Measurements from ENCODE around the gene MED25. TPM values are rescaled to one million over a fixed set of nuclear protein-coding genes. Genes with fewer than 3 reads are reported as not detected.
A peak's percentile ranks its signal among the peaks of the same experiment; 100 is the strongest.

MED25 gene
- total and polyA plus RNA-seq, 2 donors (not counting 1 experiment from before 2014, with no cell fraction given), result 11.2 to 20.2 TPM

DNA sequence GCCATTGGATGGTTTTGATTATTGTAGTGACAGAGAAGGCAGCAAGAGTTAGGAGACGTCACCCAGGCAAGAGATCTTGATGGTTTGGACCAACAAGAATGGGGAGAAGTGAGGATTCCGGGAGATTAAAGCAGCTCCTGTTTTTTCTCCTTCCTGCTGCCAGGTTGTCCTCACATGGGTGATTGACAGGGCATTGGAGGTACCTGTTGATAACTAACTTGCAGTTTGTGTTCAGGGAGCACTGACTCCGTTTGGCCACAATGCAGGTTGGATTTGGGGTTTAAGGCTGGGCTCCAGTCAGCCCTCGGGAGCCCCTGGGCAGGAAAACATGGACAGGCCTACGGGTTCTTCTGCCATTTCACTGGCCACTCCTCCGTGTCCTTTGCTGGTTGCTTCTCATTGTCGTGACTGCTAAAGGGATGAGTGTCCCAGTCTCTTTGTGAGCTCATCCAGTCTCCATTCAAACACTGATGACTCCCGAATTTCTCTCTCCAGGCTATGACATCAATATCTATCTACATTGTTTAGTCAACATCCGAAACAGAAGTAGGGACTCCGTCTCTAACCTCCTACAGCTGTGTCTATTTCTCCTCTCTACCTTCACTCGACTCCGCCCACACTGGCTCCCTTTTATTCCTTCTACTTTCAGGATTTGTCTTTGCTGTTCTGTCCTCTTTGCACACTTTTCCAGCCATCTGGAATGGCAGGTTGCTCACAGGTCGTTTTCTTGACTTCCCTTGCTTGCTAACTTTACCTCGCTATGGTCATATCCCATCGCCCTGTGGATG lies 31.5 kb downstream of the MED25 start:
- H3K9me3 ChIP-seq (ENCODE audit: control insufficient read depth, insufficient read depth, low read depth, low read length), result no peaks in the 10 kb centered on the region
- no peak for DNase-seq (ENCODE audit: low read depth in 2 of 2)
- peaks cover 1% of the 10 kb centered on the region for H3K36me3 ChIP-seq (ENCODE audit: control insufficient read depth, insufficient read depth, low read length)
- H3K4me1 ChIP-seq (ENCODE audit: control insufficient read depth, extremely low read depth, insufficient read depth, low read length), result peaks cover 10% of the 10 kb centered on the region
- H3K9ac ChIP-seq (ENCODE audit: insufficient read depth, low read length), result no peak overlapping the region
- peaks cover 23% of the 10 kb centered on the region for H3K79me2 ChIP-seq (ENCODE audit: control insufficient read depth, insufficient read depth, low read length)
- H3K4me3 ChIP-seq (replicated peaks in 1 of 4; ENCODE audit: control extremely low read depth in 1 of 4, insufficient read depth in 1 of 4, low read depth in 3 of 4, low read length in 4 of 4), result peak overlapping the region in 3 of 4 experiments; percentile 64 to 94 (median 84)
- H4K20me1 ChIP-seq (ENCODE audit: control insufficient read depth, extremely low read depth, insufficient read depth, low read length), result peaks cover 2% of the 10 kb centered on the region
- H3K4me2 ChIP-seq (ENCODE audit: extremely low read depth, insufficient read depth, low read length), result peak overlapping the region; percentile 71
- H3K27me3 ChIP-seq (ENCODE audit: control insufficient read depth, insufficient read depth, low read length), result no peaks in the 10 kb centered on the region
- H2AFZ ChIP-seq (ENCODE audit: low read length), result no peak overlapping the region
- TF ChIP-seq EZH2 (IDR thresholded peaks at IDR 0.05; ENCODE audit: low read length, missing control alignments), result no peak
- TF ChIP-seq, protein P1, sequence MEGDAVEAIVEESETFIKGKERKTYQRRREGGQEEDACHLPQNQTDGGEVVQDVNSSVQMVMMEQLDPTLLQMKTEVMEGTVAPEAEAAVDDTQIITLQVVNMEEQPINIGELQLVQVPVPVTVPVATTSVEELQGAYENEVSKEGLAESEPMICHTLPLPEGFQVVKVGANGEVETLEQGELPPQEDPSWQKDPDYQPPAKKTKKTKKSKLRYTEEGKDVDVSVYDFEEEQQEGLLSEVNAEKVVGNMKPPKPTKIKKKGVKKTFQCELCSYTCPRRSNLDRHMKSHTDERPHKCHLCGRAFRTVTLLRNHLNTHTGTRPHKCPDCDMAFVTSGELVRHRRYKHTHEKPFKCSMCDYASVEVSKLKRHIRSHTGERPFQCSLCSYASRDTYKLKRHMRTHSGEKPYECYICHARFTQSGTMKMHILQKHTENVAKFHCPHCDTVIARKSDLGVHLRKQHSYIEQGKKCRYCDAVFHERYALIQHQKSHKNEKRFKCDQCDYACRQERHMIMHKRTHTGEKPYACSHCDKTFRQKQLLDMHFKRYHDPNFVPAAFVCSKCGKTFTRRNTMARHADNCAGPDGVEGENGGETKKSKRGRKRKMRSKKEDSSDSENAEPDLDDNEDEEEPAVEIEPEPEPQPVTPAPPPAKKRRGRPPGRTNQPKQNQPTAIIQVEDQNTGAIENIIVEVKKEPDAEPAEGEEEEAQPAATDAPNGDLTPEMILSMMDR (conservative IDR thresholded peaks at IDR 0.05 in 1 of 2, IDR thresholded peaks at IDR 0.05 in 1 of 2; ENCODE audit: low read depth in 1 of 2, low read length in 2 of 2), result no peak
- peak overlapping the region; percentile 95 for H3K27ac ChIP-seq (ENCODE audit: insufficient read depth, low read length)

- peak overlapping the region; percentile 95 for H3K27ac ChIP-seq (ENCODE audit: insufficient read depth, low read length)
- no peak for DNase-seq (ENCODE audit: low read depth in 2 of 2)
- TF ChIP-seq, protein P1 (conservative IDR thresholded peaks at IDR 0.05 in 1 of 2, IDR thresholded peaks at IDR 0.05 in 1 of 2; ENCODE audit: low read depth in 1 of 2, low read length in 2 of 2), result no peak
- no peak for TF ChIP-seq EZH2 (IDR thresholded peaks at IDR 0.05; ENCODE audit: low read length, missing control alignments)
- H3K4me2 ChIP-seq (ENCODE audit: extremely low read depth, insufficient read depth, low read length), result peak overlapping the region; percentile 71
- H3K79me2 ChIP-seq (ENCODE audit: control insufficient read depth, insufficient read depth, low read length), result peaks cover 25% of the 10 kb centered on the region
- peaks cover 4% of the 10 kb centered on the region for H3K36me3 ChIP-seq (ENCODE audit: control insufficient read depth, insufficient read depth, low read length)
- H3K27me3 ChIP-seq (ENCODE audit: control insufficient read depth, insufficient read depth, low read length), result no peaks in the 10 kb centered on the region
- H2AFZ ChIP-seq (ENCODE audit: low read length), result no peak overlapping the region
- no peaks in the 10 kb centered on the region for H3K9me3 ChIP-seq (ENCODE audit: control insufficient read depth, insufficient read depth, low read depth, low read length)
- peak overlapping the region; percentile 64 to 94 (median 74) for H3K4me3 ChIP-seq (replicated peaks in 1 of 4; ENCODE audit: control extremely low read depth in 1 of 4, insufficient read depth in 1 of 4, low read depth in 3 of 4, low read length in 4 of 4)
- peak overlapping the region; percentile 94 for H3K9ac ChIP-seq (ENCODE audit: insufficient read depth, low read length)
- peaks cover 10% of the 10 kb centered on the region for H3K4me1 ChIP-seq (ENCODE audit: control insufficient read depth, extremely low read depth, insufficient read depth, low read length)
- H4K20me1 ChIP-seq (ENCODE audit: control insufficient read depth, extremely low read depth, insufficient read depth, low read length), result peaks cover 2% of the 10 kb centered on the region
Observed at GRCh38 chr19:49850221-49850486, 32.1 kb downstream of the MED25 start.

- Histone ChIP-seq H3K27me3 (ENCODE audit: control insufficient read depth, insufficient read depth, low read length) (no peaks in the 10 kb centered on the region), H3K27ac (ENCODE audit: insufficient read depth, low read length) (peak within 1 kb of the TSS; percentile 95), H2AFZ (ENCODE audit: low read length) (peak within 1 kb of the TSS; percentile 9), H3K4me2 (ENCODE audit: extremely low read depth, insufficient read depth, low read length) (peak within 1 kb of the TSS; percentile 100), H3K9me3 (ENCODE audit: control insufficient read depth, insufficient read depth, low read depth, low read length) (no peaks in the 10 kb centered on the region), H3K9ac (ENCODE audit: insufficient read depth, low read length) (peak within 1 kb of the TSS; percentile 94), H3K36me3 (ENCODE audit: control insufficient read depth, insufficient read depth, low read length) (peaks cover 7% of the 10 kb centered on the region), H4K20me1 (ENCODE audit: control insufficient read depth, extremely low read depth, insufficient read depth, low read length) (peaks cover 2% of the 10 kb centered on the region), H3K4me3 (replicated peaks in 1 of 4; ENCODE audit: control extremely low read depth in 1 of 4, insufficient read depth in 1 of 4, low read depth in 3 of 4, low read length in 4 of 4) (peak within 1 kb of the TSS; percentile 64 to 94 (median 74)), H3K79me2 (ENCODE audit: control insufficient read depth, insufficient read depth, low read length) (peaks cover 25% of the 10 kb centered on the region), H3K4me1 (ENCODE audit: control insufficient read depth, extremely low read depth, insufficient read depth, low read length) (peaks cover 10% of the 10 kb centered on the region)
- DNase-seq (ENCODE audit: low read depth in 2 of 2), result peak; percentile 86 to 92
- TF ChIP-seq, protein P1 (conservative IDR thresholded peaks at IDR 0.05 in 1 of 2, IDR thresholded peaks at IDR 0.05 in 1 of 2; ENCODE audit: low read depth in 1 of 2, low read length in 2 of 2), result no peak
- TF ChIP-seq EZH2 (IDR thresholded peaks at IDR 0.05; ENCODE audit: low read length, missing control alignments), result no peak
Observed at GRCh38 chr19:49850487-49851342, 32.6 kb downstream of the MED25 start, which contains the start of gene PTOV1. TSS of gene PTOV1 (plus strand) at chr19:49851159.

Data from fibroblast of lung (primary cell).